ENCODE measurements around the gene ZDHHC9. TPM values are rescaled to one million over a fixed set of nuclear protein-coding genes. Genes with fewer than 3 reads are reported as not detected.

ZDHHC9 gene
- total and polyA plus RNA-seq, 9 of the 15 experiments (the other 6 are each of a cell fraction or from before 2014, with no cell fraction given) = 6.8 to 22.4 (median 9.1) TPM

DNA sequence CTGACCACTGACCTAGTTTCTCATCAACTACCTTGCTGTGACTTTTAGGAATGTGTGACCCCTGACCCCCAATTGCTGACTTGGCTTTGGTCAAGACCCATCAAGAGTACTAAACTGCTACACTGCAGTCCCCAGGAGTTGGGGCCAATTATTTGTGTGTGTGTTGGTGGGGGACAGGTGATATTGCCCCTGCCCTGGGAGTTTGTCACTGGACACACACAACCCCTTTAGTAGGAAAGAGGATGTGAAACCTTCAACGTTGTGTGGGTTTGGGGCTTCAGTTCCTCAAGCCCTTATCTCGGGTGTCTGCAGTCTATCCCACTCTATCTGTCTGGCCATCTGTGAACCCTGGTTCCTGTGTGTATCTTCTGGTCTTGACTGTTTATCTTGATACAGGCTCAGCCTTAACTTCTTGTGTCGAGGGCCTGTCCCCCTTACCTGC, 57.5 kb downstream of the ZDHHC9 start:
- peaks cover 13 to 15% of the 10 kb centered on the region in 2 experiments; a peak in 4 of 5 replicates for H3K4me1 ChIP-seq (replicated peaks in 1 of 2; ENCODE audit: control insufficient read depth in 2 of 2, insufficient read depth in 2 of 2, low read length in 2 of 2)
- intact Hi-C loops (cut with micrococcal nuclease) (no loop called here), in situ Hi-C loops (cut with MboI) (no loop called here)
- CTCF ChIA-PET (ENCODE audit: low intra/inter-chr PET ratio) = no interaction called here
- WGBS (ENCODE audit: insufficient coverage, low coverage, missing lambda C conversion rate) = 0% methylated on average over 3 of the region's 3 CpGs
- H3K4me3 ChIP-seq = no peak overlapping the region
- H4K20me1 ChIP-seq (replicated peaks; ENCODE audit: control insufficient read depth, insufficient read depth, low read length) = no peaks in the 10 kb centered on the region
- H3K9me3 ChIP-seq (replicated peaks; ENCODE audit: control insufficient read depth, insufficient read depth, low read depth, low read length) = no peaks in the 10 kb centered on the region
- no peaks in the 10 kb centered on the region for H3K27me3 ChIP-seq (ENCODE audit: control insufficient read depth in 2 of 2, insufficient read depth in 2 of 2, low read length in 2 of 2)
- ATAC-seq (peak; percentile 43), DNase-seq (ENCODE audit: extremely low read depth in 1 of 4, low spot score in 3 of 4) (peak in 3 of 4 experiments; percentile 50 to 56 (median 50)), FAIRE-seq (no peak)
- peak overlapping the region; percentile 53 for H3K4me2 ChIP-seq (ENCODE audit: insufficient read depth, low read length)
- no peak overlapping the region for H3K9ac ChIP-seq (ENCODE audit: insufficient read depth in 1 of 2, low read depth in 2 of 2, low read length in 2 of 2)
- H3K27ac ChIP-seq (ENCODE audit: extremely low read depth, low read depth, low read length) = no peak overlapping the region
- no peak overlapping the region for H2AFZ ChIP-seq (ENCODE audit: low read depth, low read length)
- POLR2A ChIA-PET = no interaction called here
- H3K9me1 ChIP-seq (ENCODE audit: control insufficient read depth, insufficient read depth, low read length) = no peaks in the 10 kb centered on the region
- BruUV-seq (replicated peaks) = no TSS peak
- no peaks in the 10 kb centered on the region for H3K36me3 ChIP-seq (ENCODE audit: control insufficient read depth, insufficient read depth, low read length)
- no peaks in the 10 kb centered on the region for H3K79me2 ChIP-seq (ENCODE audit: control insufficient read depth, insufficient read depth, low read length)
- TF ChIP-seq, protein P1, sequence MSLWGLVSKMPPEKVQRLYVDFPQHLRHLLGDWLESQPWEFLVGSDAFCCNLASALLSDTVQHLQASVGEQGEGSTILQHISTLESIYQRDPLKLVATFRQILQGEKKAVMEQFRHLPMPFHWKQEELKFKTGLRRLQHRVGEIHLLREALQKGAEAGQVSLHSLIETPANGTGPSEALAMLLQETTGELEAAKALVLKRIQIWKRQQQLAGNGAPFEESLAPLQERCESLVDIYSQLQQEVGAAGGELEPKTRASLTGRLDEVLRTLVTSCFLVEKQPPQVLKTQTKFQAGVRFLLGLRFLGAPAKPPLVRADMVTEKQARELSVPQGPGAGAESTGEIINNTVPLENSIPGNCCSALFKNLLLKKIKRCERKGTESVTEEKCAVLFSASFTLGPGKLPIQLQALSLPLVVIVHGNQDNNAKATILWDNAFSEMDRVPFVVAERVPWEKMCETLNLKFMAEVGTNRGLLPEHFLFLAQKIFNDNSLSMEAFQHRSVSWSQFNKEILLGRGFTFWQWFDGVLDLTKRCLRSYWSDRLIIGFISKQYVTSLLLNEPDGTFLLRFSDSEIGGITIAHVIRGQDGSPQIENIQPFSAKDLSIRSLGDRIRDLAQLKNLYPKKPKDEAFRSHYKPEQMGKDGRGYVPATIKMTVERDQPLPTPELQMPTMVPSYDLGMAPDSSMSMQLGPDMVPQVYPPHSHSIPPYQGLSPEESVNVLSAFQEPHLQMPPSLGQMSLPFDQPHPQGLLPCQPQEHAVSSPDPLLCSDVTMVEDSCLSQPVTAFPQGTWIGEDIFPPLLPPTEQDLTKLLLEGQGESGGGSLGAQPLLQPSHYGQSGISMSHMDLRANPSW (CRISPR knock-in tag; IDR thresholded peaks at IDR 0.05) = no peak
- TF ChIP-seq ZNF584 (CRISPR knock-in tag; IDR thresholded peaks at IDR 0.05; ENCODE audit: low read depth) (no peak), ZBTB9 (CRISPR knock-in tag; IDR thresholded peaks at IDR 0.05) (0 out of 2 replicates have a peak, but pooled peaks have one; percentile 16), LCOR (CRISPR knock-in tag; IDR thresholded peaks at IDR 0.05) (no peak), CTBP1 (IDR thresholded peaks at IDR 0.05; ENCODE audit: borderline replicate concordance) (peak; percentile 81; the same call in 1 of the 2 replicates), L3MBTL2 (IDR thresholded peaks at IDR 0.05) (0 out of 2 replicates have a peak, but pooled peaks have one; percentile 41), MTA1 (IDR thresholded peaks at IDR 0.05; ENCODE audit: borderline replicate concordance) (peak; percentile 57; the same call in 1 of the 2 replicates), ZNF408 (CRISPR knock-in tag; IDR thresholded peaks at IDR 0.05; ENCODE audit: low read depth) (no peak), ETV1 (tag; conservative IDR thresholded peaks at IDR 0.05; ENCODE audit: low read depth) (no peak), TCF3 (CRISPR knock-in tag; IDR thresholded peaks at IDR 0.05) (peak; percentile 69), CBFB (CRISPR knock-in tag; IDR thresholded peaks at IDR 0.05) (no peak), SMAD4 (CRISPR knock-in tag; conservative IDR thresholded peaks at IDR 0.05) (peak; percentile 88)
- TF ChIP-seq, protein P2, sequence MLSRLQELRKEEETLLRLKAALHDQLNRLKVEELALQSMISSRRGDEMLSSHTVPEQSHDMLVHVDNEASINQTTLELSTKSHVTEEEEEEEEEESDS (CRISPR knock-in tag; IDR thresholded peaks at IDR 0.05) = no peak
- TF ChIP-seq, protein P3, sequence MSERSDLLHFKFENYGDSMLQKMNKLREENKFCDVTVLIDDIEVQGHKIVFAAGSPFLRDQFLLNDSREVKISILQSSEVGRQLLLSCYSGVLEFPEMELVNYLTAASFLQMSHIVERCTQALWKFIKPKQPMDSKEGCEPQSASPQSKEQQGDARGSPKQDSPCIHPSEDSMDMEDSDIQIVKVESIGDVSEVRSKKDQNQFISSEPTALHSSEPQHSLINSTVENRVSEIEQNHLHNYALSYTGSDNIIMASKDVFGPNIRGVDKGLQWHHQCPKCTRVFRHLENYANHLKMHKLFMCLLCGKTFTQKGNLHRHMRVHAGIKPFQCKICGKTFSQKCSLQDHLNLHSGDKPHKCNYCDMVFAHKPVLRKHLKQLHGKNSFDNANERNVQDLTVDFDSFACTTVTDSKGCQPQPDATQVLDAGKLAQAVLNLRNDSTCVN (CRISPR knock-in tag; IDR thresholded peaks at IDR 0.05) = no peak
- TF ChIP-seq, protein P4, sequence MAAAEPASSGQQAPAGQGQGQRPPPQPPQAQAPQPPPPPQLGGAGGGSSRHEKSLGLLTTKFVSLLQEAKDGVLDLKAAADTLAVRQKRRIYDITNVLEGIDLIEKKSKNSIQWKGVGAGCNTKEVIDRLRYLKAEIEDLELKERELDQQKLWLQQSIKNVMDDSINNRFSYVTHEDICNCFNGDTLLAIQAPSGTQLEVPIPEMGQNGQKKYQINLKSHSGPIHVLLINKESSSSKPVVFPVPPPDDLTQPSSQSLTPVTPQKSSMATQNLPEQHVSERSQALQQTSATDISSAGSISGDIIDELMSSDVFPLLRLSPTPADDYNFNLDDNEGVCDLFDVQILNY (CRISPR knock-in tag; IDR thresholded peaks at IDR 0.05) = no peak
- TF ChIP-seq, protein P5, sequence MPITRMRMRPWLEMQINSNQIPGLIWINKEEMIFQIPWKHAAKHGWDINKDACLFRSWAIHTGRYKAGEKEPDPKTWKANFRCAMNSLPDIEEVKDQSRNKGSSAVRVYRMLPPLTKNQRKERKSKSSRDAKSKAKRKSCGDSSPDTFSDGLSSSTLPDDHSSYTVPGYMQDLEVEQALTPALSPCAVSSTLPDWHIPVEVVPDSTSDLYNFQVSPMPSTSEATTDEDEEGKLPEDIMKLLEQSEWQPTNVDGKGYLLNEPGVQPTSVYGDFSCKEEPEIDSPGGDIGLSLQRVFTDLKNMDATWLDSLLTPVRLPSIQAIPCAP (CRISPR knock-in tag; IDR thresholded peaks at IDR 0.05; ENCODE audit: borderline replicate concordance) = no peak

Data from K562 (cell line).